Mesendoderm (in vitro differentiated cells): ENCODE results near the gene SFXN2.

Experiments used
- DNase-seq: peaks from one replicate; pipeline ENCODE4 v3.0.0; 2013
- H2AK5ac ChIP-seq: 2 replicates; pipeline ENCODE4 v1.6.1; 2013; ENCODE audit warnings: low read length, inconsistent platforms
- H2BK120ac ChIP-seq: 2 replicates; pipeline ENCODE4 v1.6.1; 2013; ENCODE audit warnings: low read depth, mild to moderate bottlenecking, low read length, moderate library complexity, mixed read lengths
- H2BK15ac ChIP-seq: replicated peaks from 2 replicates; pipeline ENCODE4 v1.6.1; 2013; ENCODE audit warnings: low read depth, mild to moderate bottlenecking, moderate library complexity
- H2BK5ac ChIP-seq: 2 replicates; pipeline ENCODE4 v1.6.1; 2013; ENCODE audit warnings: low read length, inconsistent platforms
- H3K18ac ChIP-seq: 2 replicates; pipeline ENCODE4 v1.6.1; 2013; ENCODE audit warnings: mild to moderate bottlenecking, low read length, mixed read lengths
- H3K23ac ChIP-seq: one replicate; pipeline ENCODE4 v1.6.1; 2013; ENCODE audit warnings: low read length
- H3K27ac ChIP-seq: 2 replicates; pipeline ENCODE4 v1.5.1; 2013; ENCODE audit warnings: low read depth, mild to moderate bottlenecking, inconsistent platforms, low read length, moderate library complexity
- H3K27me3 ChIP-seq: 2 replicates; pipeline ENCODE4 v1.6.1; 2013; ENCODE audit warnings: low read length, control low read depth, mild to moderate bottlenecking, inconsistent platforms; ENCODE audit not compliant: insufficient read depth, poor library complexity
- H3K36me3 ChIP-seq: 2 replicates; pipeline ENCODE4 v1.6.1; 2013; ENCODE audit warnings: low read length, inconsistent platforms; ENCODE audit not compliant: control insufficient read depth, insufficient read depth
- H3K4ac ChIP-seq: one replicate; pipeline ENCODE4 v1.6.1; 2013; ENCODE audit warnings: low read depth, mild to moderate bottlenecking, low read length, moderate library complexity
- H3K4me1 ChIP-seq: 2 replicates; pipeline ENCODE4 v1.6.1; 2013; ENCODE audit warnings: low read depth, low read length, inconsistent platforms; ENCODE audit not compliant: control insufficient read depth
- H3K4me2 ChIP-seq: 2 replicates; pipeline ENCODE4 v1.6.1; 2013; ENCODE audit warnings: low read length
- H3K4me3 ChIP-seq: 2 replicates; pipeline ENCODE4 v1.5.1; 2013; ENCODE audit warnings: mild to moderate bottlenecking, low read length
- H3K56ac ChIP-seq: one replicate; pipeline ENCODE4 v1.6.1; 2013; ENCODE audit warnings: low read length
- H3K79me1 ChIP-seq: 2 replicates; pipeline ENCODE4 v1.6.1; 2013; ENCODE audit warnings: low read length, inconsistent platforms
- H3K79me2 ChIP-seq: 2 replicates; pipeline ENCODE4 v1.6.1; 2013; ENCODE audit warnings: mild to moderate bottlenecking, low read length; ENCODE audit not compliant: control insufficient read depth, insufficient read depth
- H3K9ac ChIP-seq: 2 replicates; pipeline ENCODE4 v1.6.1; 2013; ENCODE audit warnings: low read length, inconsistent platforms
- H4K5ac ChIP-seq: one replicate; pipeline ENCODE4 v1.6.1; 2013; ENCODE audit warnings: low read length
- H4K8ac ChIP-seq: one replicate; pipeline ENCODE4 v1.6.1; 2013; ENCODE audit warnings: low read depth, mild to moderate bottlenecking, control low read depth, low read length, moderate library complexity
- WGBS: extraction: QIAGEN DNeasy Blood & Tissue Kit; methylation state at CpG from one replicate; pipeline ENCODE4 v1.1.7; 2013; ENCODE audit warnings: low lambda C conversion rate, missing lambda C conversion rate; ENCODE audit not compliant: insufficient coverage; ENCODE audit errors: extremely low coverage; 5-methylcytosine and 5-hydroxymethylcytosine counted together

The SFXN2 gene

GRCh38 chr10:102720337-102720736 is 5.9 kb downstream of the SFXN2 start:
- no peak overlapping the region for H4K8ac ChIP-seq
- no peak overlapping the region for H3K27ac ChIP-seq
- H3K4me3 ChIP-seq = no peak overlapping the region
- no peak for DNase-seq
- peaks cover 19% of the 10 kb centered on the region for H3K4me1 ChIP-seq
- H3K4ac ChIP-seq = no peak overlapping the region
- H2AK5ac ChIP-seq = no peak overlapping the region
- H2BK15ac ChIP-seq = no peak overlapping the region
- no peak overlapping the region for H2BK5ac ChIP-seq
- peaks cover 9% of the 10 kb centered on the region for H3K79me2 ChIP-seq
- no peaks in the 10 kb centered on the region for H3K27me3 ChIP-seq
- no peak overlapping the region for H4K5ac ChIP-seq
- H3K79me1 ChIP-seq = peaks cover 13% of the 10 kb centered on the region
- no peak overlapping the region for H3K9ac ChIP-seq
- H2BK120ac ChIP-seq = no peak overlapping the region
- H3K56ac ChIP-seq = no peak overlapping the region
- no peak overlapping the region for H3K23ac ChIP-seq
- no peak overlapping the region for H3K4me2 ChIP-seq
- H3K18ac ChIP-seq = no peak overlapping the region
- no CpG with 5 or more reads among the region's 3 CpGs for WGBS
- H3K36me3 ChIP-seq = peaks cover 2% of the 10 kb centered on the region

GRCh38 chr10:102720775-102721301 is 6.4 kb downstream of the SFXN2 start:
- no peak overlapping the region for H2AK5ac ChIP-seq
- H3K4me1 ChIP-seq = peaks cover 18% of the 10 kb centered on the region
- H4K8ac ChIP-seq = no peak overlapping the region
- H3K79me2 ChIP-seq = peaks cover 7% of the 10 kb centered on the region
- H3K23ac ChIP-seq = no peak overlapping the region
- no peak overlapping the region for H3K18ac ChIP-seq
- peaks cover 2% of the 10 kb centered on the region for H3K36me3 ChIP-seq
- no peak overlapping the region for H3K4me2 ChIP-seq
- no peak overlapping the region for H3K9ac ChIP-seq
- no peak overlapping the region for H2BK120ac ChIP-seq
- H4K5ac ChIP-seq = no peak overlapping the region
- H3K4me3 ChIP-seq = no peak overlapping the region
- H3K56ac ChIP-seq = no peak overlapping the region
- no peak overlapping the region for H3K4ac ChIP-seq
- H3K27ac ChIP-seq = no peak overlapping the region
- peaks cover 11% of the 10 kb centered on the region for H3K79me1 ChIP-seq
- DNase-seq = no peak
- no peak overlapping the region for H2BK15ac ChIP-seq
- no CpG with 5 or more reads among the region's 6 CpGs for WGBS
- H2BK5ac ChIP-seq = no peak overlapping the region
- H3K27me3 ChIP-seq = no peaks in the 10 kb centered on the region

- no peak overlapping the region for H3K4ac ChIP-seq
- no peak overlapping the region for H3K9ac ChIP-seq
- no peaks in the 10 kb centered on the region for H3K27me3 ChIP-seq
- no peaks in the 10 kb centered on the region for H3K79me2 ChIP-seq
- no peak overlapping the region for H2BK15ac ChIP-seq
- no peak for DNase-seq
- H3K27ac ChIP-seq = no peak overlapping the region
- no peak overlapping the region for H3K23ac ChIP-seq
- H4K5ac ChIP-seq = no peak overlapping the region
- H2AK5ac ChIP-seq = no peak overlapping the region
- H3K4me2 ChIP-seq = no peak overlapping the region
- no peak overlapping the region for H2BK120ac ChIP-seq
- no peak overlapping the region for H2BK5ac ChIP-seq
- H3K36me3 ChIP-seq = peaks cover 2% of the 10 kb centered on the region
- no CpG with 5 or more reads among the region's 4 CpGs for WGBS
- H3K4me3 ChIP-seq = no peak overlapping the region
- H3K4me1 ChIP-seq = peaks cover 13% of the 10 kb centered on the region
- no peak overlapping the region for H3K56ac ChIP-seq
- peaks cover 7% of the 10 kb centered on the region for H3K79me1 ChIP-seq
- no peak overlapping the region for H3K18ac ChIP-seq
- no peak overlapping the region for H4K8ac ChIP-seq
These were observed 7.5 kb downstream of the SFXN2 start for GRCh38 chr10:102721954-102722353.

GRCh38 chr10:102723989-102724388 is 9.6 kb downstream of the SFXN2 start:
- no peak overlapping the region for H2BK5ac ChIP-seq
- H3K4ac ChIP-seq = no peak overlapping the region
- no peak overlapping the region for H4K8ac ChIP-seq
- H3K79me2 ChIP-seq = no peaks in the 10 kb centered on the region
- no peak overlapping the region for H3K4me2 ChIP-seq
- no CpG with 5 or more reads among the region's 4 CpGs for WGBS
- H3K4me1 ChIP-seq = no peaks in the 10 kb centered on the region
- H3K27me3 ChIP-seq = no peaks in the 10 kb centered on the region
- H3K27ac ChIP-seq = no peak overlapping the region
- no peak for DNase-seq
- no peak overlapping the region for H3K4me3 ChIP-seq
- peaks cover 6% of the 10 kb centered on the region for H3K79me1 ChIP-seq
- no peak overlapping the region for H3K9ac ChIP-seq
- no peak overlapping the region for H2AK5ac ChIP-seq
- peaks cover 2% of the 10 kb centered on the region for H3K36me3 ChIP-seq
- no peak overlapping the region for H2BK15ac ChIP-seq
- no peak overlapping the region for H4K5ac ChIP-seq
- no peak overlapping the region for H3K23ac ChIP-seq
- no peak overlapping the region for H3K18ac ChIP-seq
- no peak overlapping the region for H2BK120ac ChIP-seq
- no peak overlapping the region for H3K56ac ChIP-seq

GRCh38 chr10:102726274-102726673 is 11.8 kb downstream of the SFXN2 start:
- Histone ChIP-seq H3K27ac (no peak overlapping the region), H3K27me3 (no peaks in the 10 kb centered on the region), H3K4ac (no peak overlapping the region), H4K5ac (no peak overlapping the region), H3K4me1 (no peaks in the 10 kb centered on the region), H3K79me2 (no peaks in the 10 kb centered on the region), H3K4me3 (no peak overlapping the region), H3K56ac (no peak overlapping the region), H3K9ac (no peak overlapping the region), H3K4me2 (no peak overlapping the region), H3K18ac (no peak overlapping the region), H2AK5ac (no peak overlapping the region), H4K8ac (no peak overlapping the region), H3K79me1 (peaks cover 2% of the 10 kb centered on the region), H3K23ac (no peak overlapping the region), H2BK5ac (no peak overlapping the region), H3K36me3 (peaks cover 2% of the 10 kb centered on the region), H2BK120ac (no peak overlapping the region), H2BK15ac (no peak overlapping the region)
- DNase-seq = no peak
- WGBS = no CpG with 5 or more reads among the region's 3 CpGs
